ENCODE data around the gene FGD1. TPM values are rescaled to one million over a fixed set of nuclear protein-coding genes. Genes with fewer than 3 reads are reported as not detected.

Gene FGD1
- total and polyA plus RNA-seq, 2 experiments from 2014 or later: 28.8 to 30.0 TPM

GRCh38 chrX:54529552-54530356, 33.7 kb upstream of the FGD1 start, which contains the start of gene GNL3L:
Gene GNL3L, plus strand, starts transcription at chrX:54530219. Its CDS starts 2,348 bp downstream, at chrX:54532567.
- TF ChIP-seq CTCF (IDR thresholded peaks at IDR 0.05; ENCODE audit: low read depth, low read length): no peak
- no peaks in the 10 kb centered on the region for H3K36me3 ChIP-seq
- H3K27me3 ChIP-seq: no peaks in the 10 kb centered on the region
- H3K9me3 ChIP-seq (ENCODE audit: low read depth): no peaks in the 10 kb centered on the region
- no peaks in the 10 kb centered on the region for H3K4me1 ChIP-seq (ENCODE audit: low read depth)
- peak within 1 kb of the TSS; percentile 89 for H3K27ac ChIP-seq
- H3K4me3 ChIP-seq: peak within 1 kb of the TSS; percentile 76
- peak; percentile 86 to 89 for DNase-seq (ENCODE audit: low read depth in 1 of 2, low spot score in 1 of 2)

GRCh38 chrX:54529151-54529550, 33.1 kb upstream of the FGD1 start:
- Histone ChIP-seq H3K4me1 (ENCODE audit: low read depth) (no peaks in the 10 kb centered on the region), H3K27ac (peak overlapping the region; percentile 89), H3K27me3 (no peaks in the 10 kb centered on the region), H3K4me3 (peak overlapping the region; percentile 76), H3K36me3 (no peaks in the 10 kb centered on the region), H3K9me3 (ENCODE audit: low read depth) (no peaks in the 10 kb centered on the region)
- no peak for TF ChIP-seq CTCF (IDR thresholded peaks at IDR 0.05; ENCODE audit: low read depth, low read length)
- no peak for DNase-seq (ENCODE audit: low read depth in 1 of 2, low spot score in 1 of 2)

DNA sequence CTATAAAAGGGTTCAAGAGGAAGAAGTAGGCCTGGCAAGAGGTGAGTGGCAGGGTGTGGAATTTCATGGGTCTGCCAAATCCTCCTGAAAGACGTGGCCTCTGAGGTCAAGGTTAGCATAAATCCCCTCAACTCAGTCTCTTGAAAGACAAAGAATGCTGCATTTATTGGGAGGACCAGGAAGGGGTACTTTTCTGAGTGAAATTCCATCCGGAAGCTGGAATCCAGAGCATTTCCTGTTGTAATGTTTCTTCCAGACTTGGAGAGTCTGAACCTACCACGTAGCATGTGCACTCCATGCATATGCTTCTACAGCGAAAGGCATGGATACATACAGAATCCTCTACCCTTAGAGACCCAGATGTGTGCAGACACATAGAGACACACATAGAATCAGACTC, 13.4 kb upstream of the FGD1 start:
- no peak overlapping the region for H3K4me3 ChIP-seq
- peak in 1 of 2 donors; percentile 65 for DNase-seq (ENCODE audit: low read depth in 1 of 2, low spot score in 1 of 2)
- no peaks in the 10 kb centered on the region for H3K36me3 ChIP-seq
- no peaks in the 10 kb centered on the region for H3K4me1 ChIP-seq (ENCODE audit: low read depth)
- no peak overlapping the region for H3K27ac ChIP-seq
- no peaks in the 10 kb centered on the region for H3K9me3 ChIP-seq (ENCODE audit: low read depth)
- H3K27me3 ChIP-seq: no peaks in the 10 kb centered on the region
- no peak for TF ChIP-seq CTCF (IDR thresholded peaks at IDR 0.05; ENCODE audit: low read depth, low read length)

DNA sequence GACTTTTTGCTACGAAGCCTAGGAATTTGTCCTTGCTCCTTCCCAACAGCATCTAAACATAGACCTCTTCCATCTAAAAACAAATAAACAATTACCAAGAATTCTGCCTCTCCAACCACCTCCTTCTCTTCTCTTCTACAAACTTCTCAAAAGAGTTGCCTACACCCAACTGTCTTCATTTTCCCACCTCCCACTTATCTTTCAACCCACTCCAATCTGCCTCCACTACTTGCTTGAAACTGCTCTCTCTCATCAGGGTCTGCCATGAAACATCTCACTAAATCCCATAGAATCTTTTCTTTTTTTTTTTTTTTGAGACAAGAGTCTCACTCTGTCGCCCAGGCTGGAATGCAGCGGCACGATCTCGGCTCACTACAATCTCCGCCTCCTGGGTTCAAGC, 902 bp upstream of the FGD1 start:
- no peak overlapping the region for H3K4me3 ChIP-seq
- H3K27ac ChIP-seq: no peak overlapping the region
- peaks cover 6% of the 10 kb centered on the region for H3K4me1 ChIP-seq (ENCODE audit: low read depth)
- H3K27me3 ChIP-seq: no peaks in the 10 kb centered on the region
- TF ChIP-seq CTCF (IDR thresholded peaks at IDR 0.05; ENCODE audit: low read depth, low read length): no peak
- no peaks in the 10 kb centered on the region for H3K36me3 ChIP-seq
- DNase-seq (ENCODE audit: low read depth in 1 of 2, low spot score in 1 of 2): no peak
- no peaks in the 10 kb centered on the region for H3K9me3 ChIP-seq (ENCODE audit: low read depth)

DNA sequence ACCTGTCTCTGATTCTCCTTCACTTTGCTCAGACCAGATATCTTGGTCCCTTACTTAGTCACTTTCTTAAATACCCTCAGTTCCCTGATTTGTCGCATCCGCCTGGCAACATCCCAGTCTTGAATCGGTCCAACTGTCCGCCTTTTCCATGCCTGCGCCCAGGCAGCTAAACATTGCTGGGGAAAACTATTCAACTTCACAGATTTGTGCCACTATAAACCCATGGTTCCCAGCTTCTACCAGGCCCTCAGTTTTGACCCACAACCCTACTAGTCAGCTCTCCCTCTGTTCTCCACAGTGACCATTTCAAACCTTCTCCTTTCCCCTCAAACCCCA, 451 bp upstream of the FGD1 start:
- peak overlapping the region; percentile 76 for H3K4me3 ChIP-seq
- no peaks in the 10 kb centered on the region for H3K27me3 ChIP-seq
- H3K4me1 ChIP-seq (ENCODE audit: low read depth): peaks cover 6% of the 10 kb centered on the region
- no peak for DNase-seq (ENCODE audit: low read depth in 1 of 2, low spot score in 1 of 2)
- no peaks in the 10 kb centered on the region for H3K9me3 ChIP-seq (ENCODE audit: low read depth)
- H3K27ac ChIP-seq: peak overlapping the region; percentile 86
- H3K36me3 ChIP-seq: no peaks in the 10 kb centered on the region
- TF ChIP-seq CTCF (IDR thresholded peaks at IDR 0.05; ENCODE audit: low read depth, low read length): no peak
